Spleen (tissue), 7 donors: Measurements from ENCODE around the gene OXCT1.

ENCODE experiments used
- POLR2AphosphoS5 ChIP-seq, 3 donors: sonication (generic); formaldehyde crosslinking; IDR thresholded peaks; one replicate each; pipeline ENCODE4 v1.5.1; 2017; ENCODE audit warnings: antibody characterized with exemption in 3 of 3
- TF ChIP-seq, protein P1 (sequence below), 11 experiments: fragments of 200-600 bp in 7 of 11; fragments of 450-650 bp in 4 of 11; sonication (generic) in 4 of 11; IDR thresholded peaks in 8 of 11; conservative IDR thresholded peaks in 3 of 11; 1 replicate in 7 of 11; 2 replicates in 4 of 11; pipeline versions ENCODE4 v1.4.0 to v1.8.0; 2016 to 2021; ENCODE audit warnings: antibody characterized with exemption in 11 of 11, inconsistent platforms in 4 of 11, mild to moderate bottlenecking in 1 of 11
- donor health status: DM: no; HTN: no; CAD: no; lungs with moderate emphysema.
- donor health status: DM: no; HTN: no; CAD: no.
- donor health status: DM: no; HTN: no; CAD: no.

DNA sequence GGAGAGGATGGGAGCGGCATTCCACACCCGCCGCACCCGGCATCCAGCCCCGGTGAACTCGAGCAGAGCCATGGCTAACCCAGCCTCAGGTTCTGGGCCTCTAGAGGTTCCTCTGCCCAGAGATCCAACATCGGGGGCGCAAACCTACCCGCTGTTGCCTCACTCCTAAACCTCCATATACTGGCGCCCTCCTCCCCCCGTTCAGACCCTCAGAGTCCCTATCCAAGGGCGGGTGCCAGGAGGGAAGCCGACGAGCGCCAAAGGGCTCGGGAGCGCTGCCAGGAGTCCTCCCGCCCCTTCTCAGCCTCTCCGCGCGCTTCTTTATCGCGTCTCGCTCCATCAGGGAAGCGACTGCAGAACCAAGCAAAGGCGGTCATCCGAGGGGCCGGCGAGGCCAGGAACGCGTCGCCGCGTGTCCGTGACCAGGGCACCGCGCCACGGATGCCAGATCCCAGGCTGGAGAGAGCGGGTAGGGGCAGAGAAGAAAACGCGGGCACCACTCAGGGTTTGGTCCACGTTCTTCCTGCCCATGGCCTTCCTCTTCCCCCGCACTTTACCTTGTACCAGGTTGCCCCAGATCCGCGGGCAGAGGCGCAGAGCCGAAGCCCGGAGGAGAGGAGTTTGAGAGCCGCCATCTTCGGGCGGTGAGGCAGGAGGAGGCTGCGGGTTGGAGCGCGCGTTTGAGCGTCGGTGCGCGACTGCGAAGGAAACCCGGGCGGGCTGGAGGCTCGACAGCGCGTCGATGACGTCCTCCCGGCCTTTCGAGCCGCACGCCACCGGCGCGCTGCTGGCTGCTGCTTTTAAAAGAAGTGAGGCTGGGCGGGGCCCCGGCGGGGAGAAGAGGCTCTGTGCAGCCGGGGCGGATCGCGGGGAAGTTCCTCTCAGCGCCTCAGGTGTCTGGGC, at the start of gene OXCT1:
- TF ChIP-seq, protein P1, sequence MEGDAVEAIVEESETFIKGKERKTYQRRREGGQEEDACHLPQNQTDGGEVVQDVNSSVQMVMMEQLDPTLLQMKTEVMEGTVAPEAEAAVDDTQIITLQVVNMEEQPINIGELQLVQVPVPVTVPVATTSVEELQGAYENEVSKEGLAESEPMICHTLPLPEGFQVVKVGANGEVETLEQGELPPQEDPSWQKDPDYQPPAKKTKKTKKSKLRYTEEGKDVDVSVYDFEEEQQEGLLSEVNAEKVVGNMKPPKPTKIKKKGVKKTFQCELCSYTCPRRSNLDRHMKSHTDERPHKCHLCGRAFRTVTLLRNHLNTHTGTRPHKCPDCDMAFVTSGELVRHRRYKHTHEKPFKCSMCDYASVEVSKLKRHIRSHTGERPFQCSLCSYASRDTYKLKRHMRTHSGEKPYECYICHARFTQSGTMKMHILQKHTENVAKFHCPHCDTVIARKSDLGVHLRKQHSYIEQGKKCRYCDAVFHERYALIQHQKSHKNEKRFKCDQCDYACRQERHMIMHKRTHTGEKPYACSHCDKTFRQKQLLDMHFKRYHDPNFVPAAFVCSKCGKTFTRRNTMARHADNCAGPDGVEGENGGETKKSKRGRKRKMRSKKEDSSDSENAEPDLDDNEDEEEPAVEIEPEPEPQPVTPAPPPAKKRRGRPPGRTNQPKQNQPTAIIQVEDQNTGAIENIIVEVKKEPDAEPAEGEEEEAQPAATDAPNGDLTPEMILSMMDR (IDR thresholded peaks at IDR 0.05 in 8 of 11, conservative IDR thresholded peaks at IDR 0.05 in 3 of 11) = peak in 5 of 11 experiments; percentile 10 to 34 (median 21)
- TF ChIP-seq POLR2AphosphoS5 (IDR thresholded peaks at IDR 0.05) = peak; percentile 96 to 98 (median 97)
